Measurements from ENCODE around the gene BLOC1S1.
"Not testable (repeated sequence)": the region's sequence is repeated elsewhere in the genome, so short reads cannot be mapped to it uniquely, and the experiment has no call there.

Gene BLOC1S1

GRCh38 chr12:55746174-55746912 is 30.5 kb downstream of the BLOC1S1 start:
- DNase-seq: no peak

- no peak for DNase-seq
These were observed 31.0 kb downstream of the BLOC1S1 start for GRCh38 chr12:55746913-55747231.

- DNase-seq: no peak
These were observed 32.6 kb downstream of the BLOC1S1 start for GRCh38 chr12:55748230-55748993.

GRCh38 chr12:55755246-55755645 is 39.4 kb downstream of the BLOC1S1 start:
- DNase-seq: no peak

GRCh38 chr12:55757701-55758100 is 41.9 kb downstream of the BLOC1S1 start:
- DNase-seq: no peak

- not testable (repeated sequence) for DNase-seq
These were observed 42.7 kb downstream of the BLOC1S1 start for GRCh38 chr12:55758575-55758974.

- no peak for DNase-seq
These were observed 44.8 kb downstream of the BLOC1S1 start for GRCh38 chr12:55760663-55761062.

GRCh38 chr12:55762646-55763045 is 46.8 kb downstream of the BLOC1S1 start:
- DNase-seq: no peak

GRCh38 chr12:55765736-55766290 is 50.0 kb downstream of the BLOC1S1 start:
- DNase-seq: no peak

GRCh38 chr12:55767156-55767555 is 51.3 kb downstream of the BLOC1S1 start:
- no peak for DNase-seq
